Neuron (in vitro differentiated cells): ENCODE measurements around the gene UBALD1.
"Not testable (repeated sequence)": the region's sequence is repeated elsewhere in the genome, so short reads cannot be mapped to it uniquely, and the experiment has no call there.

Experiments used
- H2AFZ ChIP-seq: one replicate; pipeline ENCODE4 v1.6.1; 2013; ENCODE audit warnings: low read depth, mild to moderate bottlenecking, inconsistent platforms, low read length, moderate library complexity
- H3K27me3 ChIP-seq: one replicate; pipeline ENCODE4 v1.6.1; 2013; ENCODE audit warnings: low read length; ENCODE audit not compliant: insufficient read depth
- H3K36me3 ChIP-seq: one replicate; pipeline ENCODE4 v1.6.1; 2013; ENCODE audit warnings: low read length; ENCODE audit not compliant: insufficient read depth
- H3K4me1 ChIP-seq: one replicate; pipeline ENCODE4 v1.6.1; 2013; ENCODE audit warnings: low read length; ENCODE audit not compliant: insufficient read depth
- H3K4me3 ChIP-seq: 2 replicates; pipeline ENCODE4 v1.5.1; 2013; ENCODE audit warnings: mild to moderate bottlenecking, low read length, moderate library complexity
- H3K9me3 ChIP-seq: one replicate; pipeline ENCODE4 v1.6.1; 2013; ENCODE audit warnings: low read length

The UBALD1 gene

DNA sequence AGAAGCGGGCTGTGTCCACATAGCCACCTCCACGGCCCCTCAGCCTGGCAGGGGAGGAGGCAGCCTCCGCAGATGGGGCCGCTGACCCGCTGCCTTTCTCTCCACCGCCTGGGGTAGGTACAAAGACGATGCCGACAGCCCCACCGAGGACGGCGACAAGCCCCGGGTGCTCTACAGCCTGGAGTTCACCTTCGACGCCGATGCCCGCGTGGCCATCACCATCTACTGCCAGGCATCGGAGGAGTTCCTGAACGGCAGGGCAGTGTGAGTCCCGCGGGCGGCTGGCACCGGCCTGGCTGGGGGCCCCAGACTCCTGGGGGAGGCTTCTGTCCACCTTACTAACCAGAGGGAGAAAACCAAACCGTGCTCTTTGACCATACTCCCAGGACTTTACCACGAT lies 37.9 kb upstream of the UBALD1 start:
- Histone ChIP-seq H3K9me3 (peaks cover 5% of the 10 kb centered on the region), H3K36me3 (peaks cover 60% of the 10 kb centered on the region), H3K4me3 (no peak overlapping the region), H2AFZ (no peak overlapping the region), H3K27me3 (no peaks in the 10 kb centered on the region), H3K4me1 (no peaks in the 10 kb centered on the region)

DNA sequence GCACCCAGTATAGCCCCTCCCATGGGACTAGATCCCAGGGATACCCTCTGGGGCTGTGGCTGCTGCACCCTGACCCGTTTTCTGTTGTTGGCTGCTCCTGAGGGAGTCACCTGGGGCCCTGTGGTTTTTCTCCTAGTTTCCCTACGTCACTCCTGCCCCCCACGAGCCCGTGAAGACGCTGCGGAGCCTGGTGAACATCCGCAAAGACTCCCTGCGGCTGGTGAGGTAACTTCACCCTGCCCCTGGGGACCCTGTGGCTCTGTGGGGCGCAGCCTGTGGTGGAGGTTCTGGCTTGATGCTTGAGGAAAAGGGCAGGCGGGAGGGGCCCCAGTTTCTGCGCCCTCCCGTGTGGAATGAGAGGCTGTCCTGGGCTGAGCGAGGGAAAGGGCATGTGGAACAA lies 37.1 kb upstream of the UBALD1 start:
- Histone ChIP-seq H3K36me3 (peaks cover 58% of the 10 kb centered on the region), H3K4me1 (no peaks in the 10 kb centered on the region), H3K9me3 (peaks cover 11% of the 10 kb centered on the region), H3K4me3 (no peak overlapping the region), H3K27me3 (no peaks in the 10 kb centered on the region), H2AFZ (no peak overlapping the region)

DNA sequence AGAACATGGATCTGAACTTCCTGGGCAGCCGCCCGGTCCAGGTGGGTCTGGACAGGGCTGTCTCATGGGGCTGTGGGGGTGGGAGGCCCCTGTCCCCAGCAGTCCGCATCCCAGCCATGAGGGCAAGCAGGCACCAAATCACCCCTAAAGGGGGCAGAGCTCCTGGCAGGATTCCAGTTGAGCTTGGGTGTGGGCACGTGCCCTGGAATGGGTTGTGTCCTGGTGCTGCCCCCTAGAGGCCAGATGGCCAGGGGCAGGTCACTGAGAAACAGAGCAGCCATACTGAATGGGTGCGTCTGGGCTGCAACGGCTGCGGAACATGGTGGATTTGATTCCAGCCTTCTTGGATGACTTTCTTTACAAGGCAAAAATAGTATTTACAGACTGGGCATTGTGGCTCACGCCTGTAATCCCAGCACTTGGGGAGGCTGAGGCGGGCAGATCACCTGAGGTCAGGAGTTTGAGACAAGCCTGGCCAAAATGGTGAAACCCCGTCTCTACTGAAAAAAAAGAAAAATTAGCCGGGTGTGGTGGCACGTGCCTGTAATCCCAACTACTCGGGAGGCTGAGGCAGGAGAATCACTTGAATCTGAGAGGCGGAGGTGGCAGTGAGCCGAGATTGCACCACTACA lies 35.9 kb upstream of the UBALD1 start:
- Histone ChIP-seq H3K36me3 (peaks cover 57% of the 10 kb centered on the region), H3K9me3 (peaks cover 22% of the 10 kb centered on the region)
- not testable (repeated sequence) for H3K4me3 ChIP-seq, H2AFZ ChIP-seq, H3K27me3 ChIP-seq, H3K4me1 ChIP-seq

DNA sequence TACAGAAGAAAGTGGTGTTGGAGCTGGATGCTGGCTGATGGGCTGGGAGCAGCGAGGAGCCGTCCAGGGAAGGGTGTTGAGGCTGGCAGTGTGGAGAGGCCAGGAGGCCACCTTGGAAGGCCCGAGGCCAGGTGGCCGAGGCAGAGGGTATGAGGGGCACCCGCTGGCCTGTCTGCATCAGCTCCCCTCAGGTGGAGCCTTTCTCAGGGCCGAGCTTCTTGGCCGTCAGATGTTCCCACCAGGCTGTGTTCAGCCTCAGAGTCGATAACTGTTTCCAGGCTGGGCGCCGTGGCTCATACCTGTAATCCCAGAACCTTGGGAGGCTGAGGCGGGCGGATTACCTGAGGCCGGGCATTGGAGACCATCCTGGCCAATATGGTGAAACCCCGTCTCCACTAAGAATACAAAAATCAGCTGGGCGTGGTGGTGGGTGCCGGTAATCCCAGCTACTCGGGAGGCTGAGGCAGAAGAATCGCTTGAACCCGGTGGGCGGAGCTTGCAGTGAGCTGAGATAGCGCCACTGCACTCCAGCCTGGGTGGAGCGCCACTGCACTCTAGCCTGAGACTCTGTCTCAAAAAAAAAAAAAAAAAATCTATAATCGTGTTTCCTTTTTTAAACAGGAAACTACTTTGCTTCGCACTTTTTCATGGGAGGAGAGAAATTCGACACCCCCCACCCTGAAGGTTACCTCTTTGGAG lies 35.2 kb upstream of the UBALD1 start:
- Histone ChIP-seq H3K27me3 (no peaks in the 10 kb centered on the region), H3K36me3 (peaks cover 54% of the 10 kb centered on the region), H3K4me3 (no peak overlapping the region), H3K4me1 (no peaks in the 10 kb centered on the region), H2AFZ (no peak overlapping the region), H3K9me3 (peaks cover 23% of the 10 kb centered on the region)

DNA sequence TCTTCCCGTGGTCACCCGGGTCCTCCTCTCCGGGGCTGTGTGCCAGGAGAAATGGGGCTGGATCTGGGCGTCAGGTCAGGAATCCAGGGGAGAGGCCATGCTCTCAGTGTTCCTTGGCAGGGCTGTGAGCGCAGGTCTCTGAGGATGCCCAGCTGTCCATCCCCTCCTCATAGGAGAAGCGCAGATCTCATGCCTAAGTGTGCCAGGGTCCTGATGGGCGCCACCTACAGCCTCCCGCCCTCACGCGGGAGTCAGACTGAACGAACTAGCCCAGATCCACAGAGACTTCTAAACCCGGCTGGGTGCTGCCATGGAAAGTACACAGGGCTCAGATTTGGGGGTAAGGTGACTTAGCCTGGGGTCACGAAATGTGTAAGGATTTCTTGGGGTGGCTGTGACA lies 34.2 kb upstream of the UBALD1 start:
- Histone ChIP-seq H3K4me3 (no peak overlapping the region), H2AFZ (no peak overlapping the region), H3K27me3 (no peaks in the 10 kb centered on the region), H3K9me3 (peaks cover 23% of the 10 kb centered on the region), H3K36me3 (peaks cover 51% of the 10 kb centered on the region), H3K4me1 (no peaks in the 10 kb centered on the region)

DNA sequence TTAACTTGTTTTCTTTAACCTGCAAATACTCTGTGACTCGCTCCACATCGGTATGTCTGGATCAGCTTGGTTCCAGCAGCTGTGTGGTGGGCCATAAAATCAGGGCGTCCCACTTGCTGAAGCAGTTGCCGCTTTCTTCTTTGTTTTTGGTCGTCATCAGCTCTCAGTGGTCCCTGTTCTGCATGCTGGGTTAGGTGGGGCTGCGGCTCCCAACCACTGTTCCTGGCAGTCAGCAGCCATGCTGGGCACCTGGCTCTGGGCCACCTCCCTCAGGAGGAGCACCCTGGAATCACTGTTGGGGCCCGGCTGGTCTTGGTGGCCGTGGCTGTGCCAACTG lies 32.9 kb upstream of the UBALD1 start:
- Histone ChIP-seq H3K27me3 (no peaks in the 10 kb centered on the region), H3K4me1 (no peaks in the 10 kb centered on the region), H3K9me3 (peaks cover 23% of the 10 kb centered on the region), H2AFZ (no peak overlapping the region), H3K36me3 (peaks cover 46% of the 10 kb centered on the region), H3K4me3 (no peak overlapping the region)

DNA sequence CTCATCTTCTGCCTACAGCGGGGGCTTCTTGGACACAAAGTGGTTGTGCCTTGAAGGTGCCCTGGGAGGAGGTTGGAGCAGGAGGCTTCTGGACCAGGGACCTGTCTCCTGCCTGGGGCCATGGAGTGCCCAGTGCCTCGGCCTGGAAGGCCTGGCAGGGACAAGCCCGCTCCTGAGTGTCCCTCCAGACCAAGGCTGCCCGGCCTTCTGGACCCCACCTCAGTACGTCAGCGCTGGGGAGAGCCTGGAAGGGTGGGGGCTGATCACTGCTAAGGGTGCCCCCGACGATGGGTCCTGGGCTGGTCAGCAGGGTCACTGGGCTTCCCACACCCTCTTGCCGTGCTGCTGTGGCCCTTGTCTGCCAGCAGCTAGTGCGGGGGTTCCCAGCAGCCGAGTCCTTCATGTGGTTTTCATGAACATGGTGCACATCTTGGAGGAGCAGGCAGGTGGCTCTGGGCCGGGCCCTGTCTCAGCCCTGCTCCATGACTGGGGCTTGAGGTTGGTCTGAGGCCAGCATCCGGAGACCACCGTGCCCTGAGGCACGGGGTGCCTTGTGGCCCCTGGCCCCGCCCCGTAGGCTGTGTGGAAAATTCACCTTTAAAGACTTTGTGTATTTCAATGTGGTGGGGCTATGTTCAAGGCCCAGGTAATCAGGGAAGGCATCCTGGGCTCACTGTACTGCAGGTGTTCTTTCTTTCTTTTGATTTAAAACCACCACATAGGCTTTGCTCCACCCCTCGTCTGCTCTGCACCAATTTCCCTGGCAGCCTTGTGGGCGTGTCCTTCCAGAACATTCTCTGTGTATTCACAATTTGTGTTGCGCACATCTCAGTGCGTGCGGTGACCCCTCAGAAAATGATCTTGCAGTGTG lies 32.3 kb upstream of the UBALD1 start:
- Histone ChIP-seq H3K4me1 (no peaks in the 10 kb centered on the region), H3K4me3 (no peak overlapping the region), H3K36me3 (peaks cover 39% of the 10 kb centered on the region), H3K9me3 (peaks cover 23% of the 10 kb centered on the region), H2AFZ (no peak overlapping the region), H3K27me3 (no peaks in the 10 kb centered on the region)

DNA sequence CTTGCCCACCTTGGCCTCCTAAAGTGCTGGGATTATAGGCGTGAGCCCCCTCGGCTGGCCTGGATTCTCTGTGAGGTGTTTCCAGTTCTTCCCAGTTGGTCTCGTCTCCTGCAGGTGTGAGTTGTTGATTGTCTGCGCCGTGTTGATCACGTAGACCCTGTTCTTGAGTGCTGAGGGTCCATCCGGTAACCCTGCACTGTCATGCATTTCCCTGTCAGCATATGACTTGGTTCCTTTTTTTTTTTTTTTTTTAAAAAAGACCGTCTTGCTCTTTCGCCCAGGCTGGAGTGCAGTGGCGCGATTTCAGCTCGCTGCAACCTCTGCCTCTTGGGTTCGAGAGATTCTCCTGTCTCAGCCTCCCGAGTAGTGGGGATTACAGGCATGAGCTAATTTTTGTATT lies 27.2 kb upstream of the UBALD1 start:
- H2AFZ ChIP-seq, result no peak overlapping the region
- peaks cover 12% of the 10 kb centered on the region for H3K9me3 ChIP-seq
- no peaks in the 10 kb centered on the region for H3K4me1 ChIP-seq
- peaks cover 32% of the 10 kb centered on the region for H3K36me3 ChIP-seq
- no peaks in the 10 kb centered on the region for H3K27me3 ChIP-seq
- H3K4me3 ChIP-seq, result no peak overlapping the region

DNA sequence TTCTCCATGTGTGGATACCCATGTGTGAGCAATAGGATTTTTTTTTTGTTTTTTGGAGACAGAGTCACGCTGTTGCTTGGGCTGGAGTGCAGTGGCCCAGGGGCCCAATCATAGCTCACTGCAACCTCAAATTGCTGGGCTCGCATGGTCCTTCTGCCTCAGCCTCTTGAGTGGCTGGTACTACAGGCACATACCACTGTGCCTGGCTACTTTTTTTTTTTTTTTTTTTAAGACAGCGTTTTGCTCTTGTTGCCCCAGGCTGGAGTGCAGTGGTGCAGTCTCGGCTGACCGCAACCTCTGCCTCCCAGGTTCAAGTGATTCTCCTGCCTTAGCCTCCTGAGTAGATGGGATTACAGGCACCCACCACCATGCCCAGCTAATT lies 26.6 kb upstream of the UBALD1 start:
- H3K9me3 ChIP-seq, result peaks cover 7% of the 10 kb centered on the region
- H3K36me3 ChIP-seq, result peaks cover 31% of the 10 kb centered on the region
- H3K4me3 ChIP-seq, result no peak overlapping the region
- H2AFZ ChIP-seq, result no peak overlapping the region
- H3K27me3 ChIP-seq, result no peaks in the 10 kb centered on the region
- no peaks in the 10 kb centered on the region for H3K4me1 ChIP-seq

DNA sequence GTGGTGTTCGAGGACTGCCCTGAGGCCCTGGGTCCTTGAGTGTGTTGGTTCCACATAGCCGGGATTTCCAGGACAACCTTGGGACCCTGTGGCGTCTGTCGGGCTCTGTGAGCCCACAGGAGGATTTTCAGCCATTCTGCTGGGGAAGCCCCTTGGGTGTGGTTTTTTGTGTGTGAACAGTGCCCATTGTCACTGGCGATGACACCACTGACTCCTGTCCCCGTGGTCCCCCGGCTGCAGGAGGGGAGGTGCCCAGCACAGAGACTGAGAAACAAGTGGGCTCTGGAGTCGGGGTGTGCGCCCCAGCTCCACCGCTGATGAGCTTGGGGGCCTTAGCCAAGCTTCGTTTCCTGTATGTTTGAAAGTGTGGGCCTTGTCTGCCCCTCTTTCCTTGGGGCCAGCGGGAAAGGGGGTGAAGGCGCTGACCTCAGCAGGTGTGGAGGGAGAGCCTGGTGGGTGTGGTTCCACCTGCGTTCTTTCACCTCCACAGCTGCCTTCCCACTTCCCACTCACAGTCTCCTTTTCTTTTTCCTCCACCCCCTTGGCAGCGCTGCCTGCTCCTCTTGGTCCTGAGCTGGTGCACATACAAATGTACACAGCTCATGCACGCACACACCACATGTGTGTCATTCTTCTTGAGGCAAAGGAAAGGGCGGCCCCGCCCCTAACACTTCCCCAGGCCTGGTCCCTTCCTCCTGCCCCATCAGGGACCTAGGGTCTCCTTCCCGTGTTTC lies 26.1 kb upstream of the UBALD1 start:
- Histone ChIP-seq H3K4me3 (no peak overlapping the region), H3K27me3 (no peaks in the 10 kb centered on the region), H3K9me3 (peaks cover 2% of the 10 kb centered on the region), H3K36me3 (peaks cover 34% of the 10 kb centered on the region), H3K4me1 (no peaks in the 10 kb centered on the region), H2AFZ (no peak overlapping the region)

DNA sequence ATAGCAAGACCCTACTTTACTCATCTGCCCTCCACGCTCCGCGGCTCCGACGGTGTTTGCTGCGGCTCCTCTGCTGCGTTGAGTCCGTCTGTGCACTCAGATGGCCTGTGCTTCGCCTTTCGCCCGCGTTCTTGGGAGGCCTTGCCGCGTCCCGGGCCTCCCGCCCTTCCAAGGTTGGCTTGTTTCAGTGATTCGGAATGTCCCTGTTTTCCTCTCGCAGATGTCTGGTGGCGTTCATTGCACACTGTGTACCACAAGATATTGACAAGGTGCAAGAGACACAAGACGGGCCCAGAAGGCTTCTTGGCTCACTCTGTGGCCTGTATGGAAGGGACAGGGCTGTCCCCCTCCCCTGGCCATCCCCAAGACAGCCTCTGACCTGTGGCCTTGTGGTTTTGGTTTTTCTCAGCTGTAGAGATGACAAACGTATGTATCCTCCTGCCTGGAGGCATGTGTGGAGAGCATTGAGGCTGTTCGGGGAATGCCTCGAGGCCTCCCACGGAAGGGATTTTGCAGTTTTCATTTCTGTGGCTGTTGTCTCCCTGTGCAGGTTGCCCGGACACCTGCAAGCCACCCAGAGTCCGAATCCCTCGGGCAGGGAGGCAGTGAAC lies 25.3 kb upstream of the UBALD1 start:
- H3K4me3 ChIP-seq, result no peak overlapping the region
- H3K27me3 ChIP-seq, result no peaks in the 10 kb centered on the region
- peaks cover 28% of the 10 kb centered on the region for H3K36me3 ChIP-seq
- H3K4me1 ChIP-seq, result no peaks in the 10 kb centered on the region
- no peak overlapping the region for H2AFZ ChIP-seq
- H3K9me3 ChIP-seq, result no peaks in the 10 kb centered on the region

DNA sequence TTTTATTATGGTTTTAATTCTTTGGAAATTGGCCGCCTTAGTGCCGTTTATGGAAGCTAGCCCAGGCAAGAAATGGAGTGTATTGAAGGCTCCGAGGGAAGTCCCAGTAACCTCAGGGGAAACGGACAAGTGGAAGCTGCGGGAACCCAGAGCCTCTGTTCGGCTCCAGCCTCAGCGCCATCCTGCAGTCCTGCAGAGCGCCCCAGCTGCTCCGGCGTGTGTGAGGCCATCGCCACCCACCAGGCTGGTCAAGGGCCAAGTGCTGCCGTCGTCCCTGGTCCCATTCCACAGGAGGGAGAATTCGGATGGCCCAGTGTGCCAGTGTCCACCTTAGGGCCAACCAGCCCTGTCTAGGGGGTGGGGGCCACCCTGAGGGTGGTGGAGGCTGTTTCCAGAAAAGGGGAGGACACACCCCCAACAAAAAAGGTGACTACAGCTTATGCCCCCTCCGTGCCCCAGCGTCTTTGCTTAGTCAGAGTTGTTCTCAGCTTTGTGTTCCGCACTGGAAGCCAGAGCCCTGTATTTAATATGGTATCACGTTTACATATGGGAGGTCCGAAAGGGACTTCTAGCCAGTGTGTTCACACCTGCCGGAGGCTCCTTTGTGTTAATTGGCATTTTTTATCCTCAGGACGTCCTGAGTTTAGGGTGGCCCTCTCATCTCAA lies 22.9 kb upstream of the UBALD1 start:
- no peak overlapping the region for H3K4me3 ChIP-seq

More for the DNA sequence above, 22.9 kb upstream of the UBALD1 start:
- Histone ChIP-seq H3K36me3 (peaks cover 29% of the 10 kb centered on the region), H3K9me3 (no peaks in the 10 kb centered on the region), H2AFZ (no peak overlapping the region), H3K27me3 (no peaks in the 10 kb centered on the region), H3K4me1 (no peaks in the 10 kb centered on the region)
